ENCODE data around the gene ATL1. TPM values are rescaled to one million over a fixed set of nuclear protein-coding genes. Genes with fewer than 3 reads are reported as not detected.
"Not testable (repeated sequence)": the region's sequence is repeated elsewhere in the genome, so short reads cannot be mapped to it uniquely, and the experiment has no call there.

The ATL1 gene
- total RNA-seq, 2 experiments from 2014 or later: 1.3 to 2.2 TPM

GRCh38 chr14:50615056-50615455, 55.1 kb downstream of the ATL1 start:
- no peaks in the 10 kb centered on the region for H3K4me1 Mint-ChIP-seq
- H3K9me3 Mint-ChIP-seq (ENCODE audit: low read depth): no peaks in the 10 kb centered on the region
- no peak overlapping the region for H3K4me3 Mint-ChIP-seq
- ATAC-seq (no peak), DNase-seq (no peak)
- H3K27me3 Mint-ChIP-seq: peaks cover 4% of the 10 kb centered on the region
- no peak overlapping the region for H3K27ac Mint-ChIP-seq
- CTCF ChIA-PET: interaction anchor here (1.3 to 2.6 kb wide), 4 partner anchors 8 to 162 kb away, joined by 3 to 11 read pairs (median 6); no protein-coding TSS in a partner anchor
- H3K36me3 Mint-ChIP-seq: no peaks in the 10 kb centered on the region

- H3K4me1 Mint-ChIP-seq: no peaks in the 10 kb centered on the region
- H3K9me3 Mint-ChIP-seq (ENCODE audit: low read depth): no peaks in the 10 kb centered on the region
- peaks cover 4% of the 10 kb centered on the region for H3K27me3 Mint-ChIP-seq
- DNase-seq: no peak
- H3K36me3 Mint-ChIP-seq: no peaks in the 10 kb centered on the region
- no peak overlapping the region for H3K27ac Mint-ChIP-seq
- CTCF ChIA-PET: interaction anchor here (1.3 to 2.6 kb wide), 5 partner anchors 8 to 162 kb away, joined by 3 to 11 read pairs (median 5); no protein-coding TSS in a partner anchor
- H3K4me3 Mint-ChIP-seq: no peak overlapping the region
- ATAC-seq: no peak
These were observed 55.6 kb downstream of the ATL1 start for GRCh38 chr14:50615552-50615951.

- Mint-ChIP-seq H3K36me3 (no peaks in the 10 kb centered on the region), H3K9me3 (ENCODE audit: low read depth) (no peaks in the 10 kb centered on the region), H3K27me3 (peaks cover 4% of the 10 kb centered on the region), H3K27ac (no peak overlapping the region), H3K4me1 (no peaks in the 10 kb centered on the region), H3K4me3 (no peak overlapping the region)
- no peak for DNase-seq
- CTCF ChIA-PET: interaction anchor here (1.3 to 2.6 kb wide), 6 partner anchors 9 to 161 kb away, joined by 3 to 11 read pairs (median 5); no protein-coding TSS in a partner anchor
- no peak for ATAC-seq
These were observed 56.3 kb downstream of the ATL1 start for GRCh38 chr14:50616275-50616674.

- peaks cover 2% of the 10 kb centered on the region for H3K4me1 Mint-ChIP-seq
- DNase-seq: no peak
- peaks cover 2% of the 10 kb centered on the region for H3K27me3 Mint-ChIP-seq
- H3K27ac Mint-ChIP-seq: no peak overlapping the region
- CTCF ChIA-PET: interaction anchor here (1.0 to 2.7 kb wide), 15 partner anchors 8 to 256 kb away, joined by 3 to 13 read pairs (median 5); no protein-coding TSS in a partner anchor
- H3K36me3 Mint-ChIP-seq: no peaks in the 10 kb centered on the region
- no peaks in the 10 kb centered on the region for H3K9me3 Mint-ChIP-seq (ENCODE audit: low read depth)
- peak; percentile 55 for ATAC-seq
- no peak overlapping the region for H3K4me3 Mint-ChIP-seq
These were observed 59.7 kb downstream of the ATL1 start for GRCh38 chr14:50619569-50620141.

- Mint-ChIP-seq H3K36me3 (no peaks in the 10 kb centered on the region), H3K27ac (no peak overlapping the region)
- no peak for ATAC-seq
These were observed 60.4 kb downstream of the ATL1 start for GRCh38 chr14:50620341-50620740.

GRCh38 chr14:50622978-50623377, 63.0 kb downstream of the ATL1 start:
- CTCF ChIA-PET: no interaction called here
- Mint-ChIP-seq H3K27ac (no peak overlapping the region), H3K4me1 (peaks cover 2% of the 10 kb centered on the region), H3K4me3 (no peak overlapping the region), H3K27me3 (peaks cover 2% of the 10 kb centered on the region), H3K36me3 (no peaks in the 10 kb centered on the region), H3K9me3 (ENCODE audit: low read depth) (no peaks in the 10 kb centered on the region)
- DNase-seq (no peak), ATAC-seq (no peak)

More at GRCh38 chr14:50620341-50620740, 60.4 kb downstream of the ATL1 start:
- Mint-ChIP-seq H3K4me1 (peaks cover 2% of the 10 kb centered on the region), H3K27me3 (peaks cover 2% of the 10 kb centered on the region), H3K9me3 (ENCODE audit: low read depth) (no peaks in the 10 kb centered on the region), H3K4me3 (no peak overlapping the region)
- no peak for DNase-seq
- CTCF ChIA-PET: interaction anchor here (1.2 to 2.7 kb wide), 8 partner anchors 9 to 240 kb away, joined by 5 to 13 read pairs (median 9); no protein-coding TSS in a partner anchor

- no peaks in the 10 kb centered on the region for H3K9me3 Mint-ChIP-seq (ENCODE audit: low read depth)
- CTCF ChIA-PET: interaction anchor here (1.0 to 1.6 kb wide), 2 partner anchors 24 to 150 kb away, joined by 3 to 4 read pairs; no protein-coding TSS in a partner anchor
These were observed 64.5 kb downstream of the ATL1 start for GRCh38 chr14:50624447-50624846.

GRCh38 chr14:50624947-50625346, 65.0 kb downstream of the ATL1 start:
- not testable (repeated sequence) for ATAC-seq; H3K36me3 Mint-ChIP-seq; H3K4me3 Mint-ChIP-seq; H3K27me3 Mint-ChIP-seq; H3K4me1 Mint-ChIP-seq; H3K27ac Mint-ChIP-seq; DNase-seq; H3K9me3 Mint-ChIP-seq (ENCODE audit: low read depth)
- CTCF ChIA-PET: interaction anchor here (1.6 kb wide), 1 partner anchor 25 kb away, joined by 4 read pairs; no protein-coding TSS in a partner anchor

More at GRCh38 chr14:50624447-50624846, 64.5 kb downstream of the ATL1 start:
- Mint-ChIP-seq H3K4me3 (no peak overlapping the region), H3K27me3 (peaks cover 2% of the 10 kb centered on the region), H3K27ac (no peak overlapping the region), H3K36me3 (no peaks in the 10 kb centered on the region), H3K4me1 (peaks cover 2% of the 10 kb centered on the region)
- ATAC-seq (no peak), DNase-seq (no peak)

GRCh38 chr14:50631408-50631821, 71.5 kb downstream of the ATL1 start:
- no peak overlapping the region for H3K27ac Mint-ChIP-seq
- DNase-seq (no peak), ATAC-seq (no peak)
- H3K9me3 Mint-ChIP-seq (ENCODE audit: low read depth): no peaks in the 10 kb centered on the region
- no peaks in the 10 kb centered on the region for H3K4me1 Mint-ChIP-seq
- no peaks in the 10 kb centered on the region for H3K36me3 Mint-ChIP-seq
- H3K27me3 Mint-ChIP-seq: no peaks in the 10 kb centered on the region
- CTCF ChIA-PET: interaction anchor here (0.9 to 2.9 kb wide), 2 partner anchors 134 to 143 kb away, joined by 4 to 7 read pairs; no protein-coding TSS in a partner anchor
- no peak overlapping the region for H3K4me3 Mint-ChIP-seq

- DNase-seq (no peak), ATAC-seq (no peak)
- H3K4me1 Mint-ChIP-seq: no peaks in the 10 kb centered on the region
- CTCF ChIA-PET: interaction anchor here (1.1 to 2.1 kb wide), 2 partner anchors 15 to 143 kb away, joined by 3 to 7 read pairs; no protein-coding TSS in a partner anchor
- H3K27ac Mint-ChIP-seq: no peak overlapping the region
- no peaks in the 10 kb centered on the region for H3K27me3 Mint-ChIP-seq
- no peaks in the 10 kb centered on the region for H3K9me3 Mint-ChIP-seq (ENCODE audit: low read depth)
- no peaks in the 10 kb centered on the region for H3K36me3 Mint-ChIP-seq
- H3K4me3 Mint-ChIP-seq: no peak overlapping the region
These were observed 74.0 kb downstream of the ATL1 start for GRCh38 chr14:50633954-50634353.

GRCh38 chr14:50635141-50635540, 75.2 kb downstream of the ATL1 start:
- no peak overlapping the region for H3K4me3 Mint-ChIP-seq
- H3K9me3 Mint-ChIP-seq (ENCODE audit: low read depth): no peaks in the 10 kb centered on the region
- H3K4me1 Mint-ChIP-seq: no peaks in the 10 kb centered on the region
- H3K27me3 Mint-ChIP-seq: no peaks in the 10 kb centered on the region
- no peak overlapping the region for H3K27ac Mint-ChIP-seq
- ATAC-seq (no peak), DNase-seq (no peak)
- CTCF ChIA-PET: interaction anchor here (0.7 to 2.1 kb wide), 3 partner anchors 9 to 225 kb away, joined by 3 to 7 read pairs (median 3); no protein-coding TSS in a partner anchor
- H3K36me3 Mint-ChIP-seq: no peaks in the 10 kb centered on the region

GRCh38 chr14:50647282-50647681, 87.3 kb downstream of the ATL1 start:
- Mint-ChIP-seq H3K27ac (no peak overlapping the region), H3K9me3 (ENCODE audit: low read depth) (no peaks in the 10 kb centered on the region), H3K27me3 (no peaks in the 10 kb centered on the region), H3K4me3 (no peak overlapping the region), H3K4me1 (no peaks in the 10 kb centered on the region), H3K36me3 (no peaks in the 10 kb centered on the region)
- ATAC-seq (no peak), DNase-seq (no peak)
- CTCF ChIA-PET: no interaction called here

- CTCF ChIA-PET: no interaction called here
- no peak for ATAC-seq
These were observed 87.8 kb downstream of the ATL1 start for GRCh38 chr14:50647753-50648152.

GRCh38 chr14:50649691-50650090, 89.7 kb downstream of the ATL1 start:
- H3K4me3 Mint-ChIP-seq: no peak overlapping the region
- no peaks in the 10 kb centered on the region for H3K9me3 Mint-ChIP-seq (ENCODE audit: low read depth)
- H3K27ac Mint-ChIP-seq: no peak overlapping the region
- H3K36me3 Mint-ChIP-seq: no peaks in the 10 kb centered on the region
- no peak for ATAC-seq
- H3K27me3 Mint-ChIP-seq: no peaks in the 10 kb centered on the region
- no peaks in the 10 kb centered on the region for H3K4me1 Mint-ChIP-seq
- no peak for DNase-seq
- CTCF ChIA-PET: interaction anchor here (0.8 to 1.1 kb wide), 2 partner anchors 16 to 65 kb away, joined by 3 read pairs; no protein-coding TSS in a partner anchor

More at GRCh38 chr14:50647753-50648152, 87.8 kb downstream of the ATL1 start:
- no peaks in the 10 kb centered on the region for H3K27me3 Mint-ChIP-seq
- no peaks in the 10 kb centered on the region for H3K9me3 Mint-ChIP-seq (ENCODE audit: low read depth)
- no peak overlapping the region for H3K27ac Mint-ChIP-seq
- H3K4me1 Mint-ChIP-seq: no peaks in the 10 kb centered on the region
- no peaks in the 10 kb centered on the region for H3K36me3 Mint-ChIP-seq
- no peak overlapping the region for H3K4me3 Mint-ChIP-seq
- no peak for DNase-seq

Data from activated CD8-positive, alpha-beta memory T cell treated with anti-CD3 and anti-CD28 coated beads, Interleukin-2, amount 10 ng/mL, durations not matched to agents 7 days and 5 days (primary cell).